ENCODE results near the gene KIAA0232.

DNA sequence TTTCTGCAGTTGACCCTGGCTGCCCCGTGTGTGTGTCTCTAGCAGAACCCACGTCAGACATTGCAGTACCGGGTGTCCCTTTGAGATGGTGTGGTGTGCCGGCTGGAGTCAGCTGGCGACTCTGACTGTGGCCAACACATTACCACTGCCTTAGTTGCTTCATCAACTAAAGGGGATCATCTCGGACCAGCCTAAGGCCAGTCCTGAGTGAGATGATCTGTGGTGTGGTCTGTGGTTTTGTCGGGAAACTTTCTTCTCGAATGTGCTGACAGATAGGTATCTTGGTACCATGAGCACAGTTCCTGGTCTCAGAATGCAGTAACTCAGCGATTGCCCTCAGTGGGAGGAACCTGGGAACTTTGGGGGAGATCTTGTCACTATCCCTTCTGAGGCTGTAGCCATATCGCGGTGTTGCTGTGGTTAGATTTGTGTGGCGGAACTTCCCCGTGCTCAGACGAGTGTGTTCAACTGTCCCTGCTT lies 142.9 kb downstream of the KIAA0232 start:
- TF ChIP-seq, protein P1, sequence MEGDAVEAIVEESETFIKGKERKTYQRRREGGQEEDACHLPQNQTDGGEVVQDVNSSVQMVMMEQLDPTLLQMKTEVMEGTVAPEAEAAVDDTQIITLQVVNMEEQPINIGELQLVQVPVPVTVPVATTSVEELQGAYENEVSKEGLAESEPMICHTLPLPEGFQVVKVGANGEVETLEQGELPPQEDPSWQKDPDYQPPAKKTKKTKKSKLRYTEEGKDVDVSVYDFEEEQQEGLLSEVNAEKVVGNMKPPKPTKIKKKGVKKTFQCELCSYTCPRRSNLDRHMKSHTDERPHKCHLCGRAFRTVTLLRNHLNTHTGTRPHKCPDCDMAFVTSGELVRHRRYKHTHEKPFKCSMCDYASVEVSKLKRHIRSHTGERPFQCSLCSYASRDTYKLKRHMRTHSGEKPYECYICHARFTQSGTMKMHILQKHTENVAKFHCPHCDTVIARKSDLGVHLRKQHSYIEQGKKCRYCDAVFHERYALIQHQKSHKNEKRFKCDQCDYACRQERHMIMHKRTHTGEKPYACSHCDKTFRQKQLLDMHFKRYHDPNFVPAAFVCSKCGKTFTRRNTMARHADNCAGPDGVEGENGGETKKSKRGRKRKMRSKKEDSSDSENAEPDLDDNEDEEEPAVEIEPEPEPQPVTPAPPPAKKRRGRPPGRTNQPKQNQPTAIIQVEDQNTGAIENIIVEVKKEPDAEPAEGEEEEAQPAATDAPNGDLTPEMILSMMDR (conservative IDR thresholded peaks at IDR 0.05 in 1 of 2, IDR thresholded peaks at IDR 0.05 in 1 of 2; ENCODE audit: extremely low read depth in 1 of 2, insufficient read depth in 1 of 2, low read depth in 1 of 2, low read length in 2 of 2) = no peak
- no peak for TF ChIP-seq EZH2 (IDR thresholded peaks at IDR 0.05; ENCODE audit: borderline replicate concordance, low read length)

Measured in mammary epithelial cell (primary cell).